K562 (cell line): ENCODE results near the gene RNF121. TPM values are rescaled to one million over a fixed set of nuclear protein-coding genes. Genes with fewer than 3 reads are reported as not detected.

ENCODE experiments used
- ATAC-seq: fragments of 200-7000 bp; cut with Tn5 transposase; 3 replicates; pipeline ENCODE4 v1.9.1; 2020; ENCODE audit warnings: moderate library complexity
- BruUV-seq: library from RNA; stranded (reverse); fragments of 400-500 nt; replicated peaks from 2 replicates; lab custom pipeline; 2021; lab: Mats Ljungman, UMichigan
- CTCF ChIA-PET: fragments of 300-600 bp; formaldehyde crosslinking; extraction: SDS; loops from one replicate; lab custom pipeline; 2021; ENCODE audit warnings: low intra/inter-chr PET ratio; lab: Yijun Ruan, JAX
- POLR2A ChIA-PET: fragments of 300-600, 350-650 bp; sonication (Branson Sonifier 250); formaldehyde crosslinking; extraction: SDS; loops from one replicate; lab custom pipeline; 2021; ENCODE audit warnings: antibody characterized with exemption, inconsistent platforms; lab: Yijun Ruan, JAX
- DNase-seq, 4 experiments: peaks; one replicate each; pipeline versions ENCODE4 v3.0.0 to v3.0.0-alpha.2; 2011 to 2018; ENCODE audit warnings: low spot score in 3 of 4, mixed read lengths in 3 of 4; ENCODE audit errors: extremely low read depth in 1 of 4
- FAIRE-seq: peaks from 2 replicates; lab custom pipeline; 2011; peaks lifted over from hg19 to GRCh38; lab: Jason Lieb, UNC
- H2AFZ ChIP-seq: 2 replicates; pipeline ENCODE4 v1.6.0; 2011; ENCODE audit warnings: low read depth, low read length, control low read depth, inconsistent platforms
- H3K27ac ChIP-seq: fragments of 200-600 bp; 3 replicates; pipeline ENCODE4 v1.8.0; 2011; ENCODE audit warnings: low read depth, mild to moderate bottlenecking, control low read depth, inconsistent platforms, low read length, moderate library complexity, mixed read lengths; ENCODE audit errors: extremely low read depth
- H3K27me3 ChIP-seq, 2 experiments: fragments of 300-600 bp in 1 of 2; 2 replicates in 1 of 2; 3 replicates in 1 of 2; pipeline versions ENCODE4 v1.6.0 to v1.8.0; 2011; ENCODE audit warnings: inconsistent platforms in 2 of 2, low read length in 2 of 2, mild to moderate bottlenecking in 1 of 2, mixed read lengths in 1 of 2, moderate library complexity in 1 of 2; ENCODE audit not compliant: control insufficient read depth in 2 of 2, insufficient read depth in 2 of 2
- H3K36me3 ChIP-seq: fragments of 300-600 bp; 3 replicates; pipeline ENCODE4 v1.8.0; 2011; ENCODE audit warnings: mild to moderate bottlenecking, low read length, inconsistent platforms; ENCODE audit not compliant: control insufficient read depth, insufficient read depth
- H3K4me1 ChIP-seq, 2 experiments: fragments of 200-600 bp in 1 of 2; replicated peaks in 1 of 2; 2 replicates in 1 of 2; 3 replicates in 1 of 2; pipeline versions ENCODE4 v1.5.1 to v1.8.0; 2011; ENCODE audit warnings: inconsistent platforms in 2 of 2, low read length in 2 of 2, mild to moderate bottlenecking in 1 of 2, mixed read lengths in 1 of 2, moderate library complexity in 1 of 2; ENCODE audit not compliant: control insufficient read depth in 2 of 2, insufficient read depth in 2 of 2
- H3K4me2 ChIP-seq: 2 replicates; pipeline ENCODE4 v1.6.1; 2011; ENCODE audit warnings: low read length, control low read depth, inconsistent platforms, mixed read lengths; ENCODE audit not compliant: insufficient read depth
- H3K4me3 ChIP-seq: fragments of 200-600 bp; sonication (generic), shearing (Covaris generic); 2 replicates; pipeline ENCODE4 v1.5.1; 2016; ENCODE audit warnings: control low read depth, inconsistent platforms
- H3K79me2 ChIP-seq: fragments of 200-600 bp; 3 replicates; pipeline ENCODE4 v1.8.0; 2011; ENCODE audit warnings: low read length, inconsistent platforms; ENCODE audit not compliant: control insufficient read depth, insufficient read depth
- H3K9ac ChIP-seq, 2 experiments: 2 replicates each; pipeline versions ENCODE4 v1.6.0 to v1.6.1; 2011; ENCODE audit warnings: low read depth in 2 of 2, low read length in 2 of 2, control low read depth in 1 of 2, inconsistent platforms in 1 of 2, mild to moderate bottlenecking in 1 of 2, mixed read lengths in 1 of 2; ENCODE audit not compliant: insufficient read depth in 1 of 2
- H3K9me1 ChIP-seq: one replicate; pipeline ENCODE4 v1.6.0; 2011; ENCODE audit warnings: inconsistent platforms, mild to moderate bottlenecking, low read length, moderate library complexity; ENCODE audit not compliant: control insufficient read depth, insufficient read depth
- H3K9me3 ChIP-seq: replicated peaks from 2 replicates; pipeline ENCODE4 v1.5.1; 2011; ENCODE audit warnings: low read depth, low read length, inconsistent platforms; ENCODE audit not compliant: control insufficient read depth, insufficient read depth
- H4K20me1 ChIP-seq: replicated peaks from 2 replicates; pipeline ENCODE4 v1.6.1; 2011; ENCODE audit warnings: low read length, inconsistent platforms, mixed read lengths; ENCODE audit not compliant: control insufficient read depth, insufficient read depth
- EZH2 ChIP-seq: IDR thresholded peaks from 2 replicates; pipeline ENCODE4 v1.6.1; 2012; ENCODE audit warnings: low read depth, mild to moderate bottlenecking, inconsistent platforms, low read length, borderline replicate concordance
- HDGF ChIP-seq: fragments of 450-650 bp; IDR thresholded peaks from 2 replicates; pipeline ENCODE4 v1.6.1; 2016
- NRF1 ChIP-seq, 2 experiments: fragments of 450-650 bp; IDR thresholded peaks in 1 of 2; conservative IDR thresholded peaks in 1 of 2; 2 replicates each; pipeline ENCODE4 v1.6.1; 2014; ENCODE audit warnings: mild to moderate bottlenecking in 2 of 2
- POLR2G ChIP-seq: fragments of 200-400 bp; formaldehyde crosslinking; IDR thresholded peaks from 2 replicates; pipeline ENCODE4 v1.6.1; 2017; ENCODE audit warnings: low read depth, mild to moderate bottlenecking, antibody characterized with exemption, low read length, moderate library complexity
- RBM22 ChIP-seq: fragments of 200-400 bp; formaldehyde crosslinking; IDR thresholded peaks from 2 replicates; pipeline ENCODE4 v1.6.1; 2018; ENCODE audit warnings: low read length, low read depth; ENCODE audit not compliant: poor library complexity, severe bottlenecking
- WGBS: fragments of 100-300 bp; shearing (Covaris generic); methylation state at CpG from one replicate; pipeline ENCODE4 v1.1.6; 2016; ENCODE audit warnings: low coverage, mixed read lengths; ENCODE audit not compliant: insufficient coverage; ENCODE audit errors: missing lambda C conversion rate; 5-methylcytosine and 5-hydroxymethylcytosine counted together
- in situ Hi-C: fragments of 300-500 bp; cut with MboI; formaldehyde crosslinking; loops from 4 replicates; pipeline ENCODE4 v1.15.0; 2018; ENCODE audit warnings: inconsistent platforms, mixed read lengths
- intact Hi-C: fragments of 100-400 bp; cut with micrococcal nuclease; formaldehyde crosslinking; loops from 2 replicates; pipeline ENCODE4 v1.14.2; 2022
- polyA plus RNA-seq, 8 experiments: library from polyadenylated mRNA; depleted of rRNA in 4 of 8; stranded (reverse) in 5 of 8; unstranded in 3 of 8; fragments of >200 nt; fragmentation: Nextera tagmentation in 2 of 8; fragmentation: Illumina TruSeq in 1 of 8; extraction: Ambion mirVana in 2 of 8; extraction: Trizol in 1 of 8; gene quantifications; 2 replicates each; pipeline versions ENCODE4 v1.2.1 to v1.2.3, GENCODE V29; 2011 to 2014; ENCODE audit warnings: inconsistent platforms in 1 of 8, missing spikeins in 1 of 8
- total RNA-seq, 7 experiments: library from RNA; depleted of rRNA in 6 of 7; stranded (reverse); fragments of >200 nt in 6 of 7; fragmentation: Illumina TruSeq in 2 of 7; extraction: Trizol in 2 of 7; gene quantifications; 2 replicates each; pipeline versions ENCODE4 v1.2.1 to v1.2.3, GENCODE V29; 2011 to 2021; ENCODE audit warnings: low replicate concordance in 1 of 7

RNF121 gene
- total and polyA plus RNA-seq, 9 of the 15 experiments (the other 6 are each of a cell fraction or from before 2014, with no cell fraction given), result 8.0 to 63.4 (median 20.5) TPM

DNA sequence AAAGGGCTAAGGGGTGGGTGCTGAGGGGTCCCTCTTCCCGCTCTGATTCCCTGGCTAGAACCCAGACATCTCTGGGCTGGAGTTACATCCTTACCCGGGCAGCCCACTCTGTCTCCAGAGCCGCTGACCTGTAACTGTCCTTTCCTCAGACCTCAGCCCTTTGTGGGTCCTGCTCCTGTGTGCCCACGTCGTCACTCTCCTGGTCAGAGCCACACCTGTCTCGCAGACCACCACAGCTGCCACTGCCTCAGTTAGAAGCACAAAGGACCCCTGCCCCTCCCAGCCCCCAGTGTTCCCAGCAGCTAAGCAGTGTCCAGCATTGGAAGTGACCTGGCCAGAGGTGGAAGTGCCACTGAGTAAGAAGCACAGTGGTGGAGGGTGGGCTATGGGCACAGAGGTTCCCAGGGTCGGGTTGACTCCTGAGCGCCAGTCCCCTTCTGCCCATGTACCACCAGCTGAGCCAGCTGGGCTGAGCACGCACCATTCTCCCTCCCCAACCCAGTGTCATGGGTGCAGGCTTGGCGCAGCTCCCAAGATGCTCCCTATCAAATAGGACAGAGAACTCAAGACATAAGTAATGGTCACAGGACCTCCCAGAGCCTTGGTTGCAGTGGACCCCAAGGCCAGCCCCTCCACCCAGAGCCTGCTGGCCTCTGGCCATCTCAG is 71.5 kb downstream of the RNF121 start:
- FAIRE-seq, result no peak
- TF ChIP-seq NRF1 (conservative IDR thresholded peaks at IDR 0.05 in 1 of 2, IDR thresholded peaks at IDR 0.05 in 1 of 2), result 0 out of 4 replicates have a peak, but pooled peaks of 1 of the 2 experiments have one; percentile 19
- TF ChIP-seq HDGF, result no peak
- peak; percentile 32; the same call in 1 of the 2 replicates for TF ChIP-seq POLR2G
- Histone ChIP-seq H3K27me3 (no peaks in the 10 kb centered on the region), H3K9me3 (no peaks in the 10 kb centered on the region), H3K4me2 (0 out of 2 replicates have a peak overlapping the region, but pooled peaks have one; percentile 42), H2AFZ (no peak overlapping the region), H3K27ac (0 out of 3 replicates have a peak overlapping the region, but pooled peaks have one; percentile 34), H3K4me1 (peaks cover 36 to 66% of the 10 kb centered on the region in 2 experiments), H3K79me2 (no peaks in the 10 kb centered on the region), H3K9me1 (peaks cover 9% of the 10 kb centered on the region), H3K4me3 (no peak overlapping the region), H3K9ac (peak overlapping the region; percentile 30 to 59; a peak in 3 of 4 replicates), H3K36me3 (peaks cover 74% of the 10 kb centered on the region; the same call in 2 of the 3 replicates), H4K20me1 (peaks cover 7% of the 10 kb centered on the region)
- CTCF ChIA-PET, result no interaction called here
- no peak for DNase-seq
- in situ Hi-C loops, result no loop called here
- WGBS, result 84% methylated on average over 9 of the region's 10 CpGs
- intact Hi-C loops, result no loop called here
- POLR2A ChIA-PET, result interaction anchor here (0.7 to 2.1 kb wide), 7 partner anchors 9 to 195 kb away, joined by 3 to 10 read pairs (median 4); no protein-coding TSS in a partner anchor
- ATAC-seq, result no peak
- BruUV-seq, result no TSS peak

DNA sequence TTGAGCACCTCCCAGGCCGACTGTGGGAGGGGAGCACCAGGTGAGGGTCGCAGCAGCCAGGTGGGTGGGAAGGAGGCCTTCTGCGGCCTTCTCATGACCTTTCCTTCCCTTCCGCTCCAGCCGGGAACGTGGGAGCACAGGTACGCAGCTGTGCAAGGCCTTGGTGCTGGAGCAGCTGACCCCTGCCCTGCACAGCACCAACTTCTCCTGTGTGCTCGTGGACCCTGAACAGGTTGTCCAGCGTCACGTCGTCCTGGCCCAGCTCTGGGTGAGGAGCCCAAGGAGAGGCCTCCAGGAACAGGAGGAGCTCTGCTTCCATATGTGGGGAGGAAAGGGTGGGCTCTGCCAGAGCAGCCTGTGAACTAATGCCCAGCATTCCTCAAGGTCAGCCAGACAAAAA is 72.4 kb downstream of the RNF121 start:
- FAIRE-seq, result no peak
- CTCF ChIA-PET, result no interaction called here
- no peaks in the 10 kb centered on the region for H3K9me3 ChIP-seq

More for the DNA sequence above, 72.4 kb downstream of the RNF121 start:
- no peak overlapping the region for H3K4me3 ChIP-seq
- intact Hi-C loops, result no loop called here
- H3K27me3 ChIP-seq, result no peaks in the 10 kb centered on the region
- H3K9ac ChIP-seq, result peak overlapping the region in 1 of 2 experiments; percentile 8; a peak in 1 of 4 replicates
- peaks cover 84% of the 10 kb centered on the region for H3K36me3 ChIP-seq
- DNase-seq, result no peak
- POLR2A ChIA-PET, result interaction anchor here (0.6 to 1.4 kb wide), 4 partner anchors 11 to 585 kb away, joined by 3 to 7 read pairs (median 4); no protein-coding TSS in a partner anchor
- no peaks in the 10 kb centered on the region for H3K79me2 ChIP-seq
- H4K20me1 ChIP-seq, result no peaks in the 10 kb centered on the region
- H3K9me1 ChIP-seq, result peaks cover 8% of the 10 kb centered on the region
- H3K27ac ChIP-seq, result no peak overlapping the region
- ATAC-seq, result no peak
- no peak overlapping the region for H3K4me2 ChIP-seq
- WGBS, result 88% methylated on average over 7 of the region's 11 CpGs
- in situ Hi-C loops, result no loop called here
- TF ChIP-seq POLR2G (peak; percentile 77), RBM22 (peak; percentile 81), EZH2 (no peak)
- peaks cover 27 to 57% of the 10 kb centered on the region in 2 experiments; a peak in 4 of 5 replicates for H3K4me1 ChIP-seq
- BruUV-seq, result no TSS peak
- no peak overlapping the region for H2AFZ ChIP-seq
